NCI-H1436 treated with DMSO at 0.1 percent for 48 hours (cell line): ENCODE results near the gene COL4A6.
"Not testable (repeated sequence)": the region's sequence is repeated elsewhere in the genome, so short reads cannot be mapped to it uniquely, and the experiment has no call there.

Experiments used
- DNase-seq: peaks from one replicate; lab custom pipeline; 2025; lab: John Stamatoyannopoulos, UW

Gene COL4A6

GRCh38 chrX:108399418-108400165, 38.6 kb downstream of the COL4A6 start:
- DNase-seq = no peak

- DNase-seq = no peak
These were observed 40.4 kb downstream of the COL4A6 start for GRCh38 chrX:108397627-108398391.

- DNase-seq = no peak
These were observed 41.2 kb downstream of the COL4A6 start for GRCh38 chrX:108396986-108397385.

- DNase-seq = no peak
These were observed 41.9 kb downstream of the COL4A6 start for GRCh38 chrX:108396188-108396891.

- not testable (repeated sequence) for DNase-seq
These were observed 47.1 kb downstream of the COL4A6 start for GRCh38 chrX:108390976-108391717.

- no peak for DNase-seq
These were observed 53.4 kb downstream of the COL4A6 start for GRCh38 chrX:108384783-108385182.

GRCh38 chrX:108380222-108380621, 58.0 kb downstream of the COL4A6 start:
- no peak for DNase-seq

GRCh38 chrX:108376821-108377220, 61.4 kb downstream of the COL4A6 start:
- not testable (repeated sequence) for DNase-seq

GRCh38 chrX:108375591-108375990, 62.6 kb downstream of the COL4A6 start:
- not testable (repeated sequence) for DNase-seq

GRCh38 chrX:108366644-108367406, 71.4 kb downstream of the COL4A6 start:
- no peak for DNase-seq

- DNase-seq = no peak
These were observed 76.2 kb downstream of the COL4A6 start for GRCh38 chrX:108362026-108362425.

GRCh38 chrX:108361316-108361715, 76.9 kb downstream of the COL4A6 start:
- no peak for DNase-seq

- DNase-seq = no peak
These were observed 78.2 kb downstream of the COL4A6 start for GRCh38 chrX:108359806-108360602.

GRCh38 chrX:108353452-108353851, 84.8 kb downstream of the COL4A6 start:
- no peak for DNase-seq

- DNase-seq = no peak
These were observed 89.0 kb downstream of the COL4A6 start for GRCh38 chrX:108349210-108349609.

- no peak for DNase-seq
These were observed 89.7 kb downstream of the COL4A6 start for GRCh38 chrX:108348525-108348924.

GRCh38 chrX:108347800-108348199, 90.4 kb downstream of the COL4A6 start:
- no peak for DNase-seq

- no peak for DNase-seq
These were observed 94.0 kb downstream of the COL4A6 start for GRCh38 chrX:108344216-108344615.

- DNase-seq = no peak
These were observed 96.3 kb downstream of the COL4A6 start for GRCh38 chrX:108341947-108342346.

- DNase-seq = no peak
These were observed 105.9 kb downstream of the COL4A6 start for GRCh38 chrX:108332281-108332680.
